Hematopoietic multipotent progenitor cell treated with erythropoietin and hydrocortisone succinate and interleukin-3 and kit ligand, for 4 days (in vitro differentiated cells): ENCODE results near the gene TNRC6B.
A peak's percentile ranks its signal among the peaks of the same experiment; 100 is the strongest.
"Not testable (repeated sequence)": the region's sequence is repeated elsewhere in the genome, so short reads cannot be mapped to it uniquely, and the experiment has no call there.

ENCODE experiments used
- DNase-seq: peaks from one replicate; pipeline ENCODE4 v3.0.0-alpha.2; 2015

TNRC6B gene

DNA sequence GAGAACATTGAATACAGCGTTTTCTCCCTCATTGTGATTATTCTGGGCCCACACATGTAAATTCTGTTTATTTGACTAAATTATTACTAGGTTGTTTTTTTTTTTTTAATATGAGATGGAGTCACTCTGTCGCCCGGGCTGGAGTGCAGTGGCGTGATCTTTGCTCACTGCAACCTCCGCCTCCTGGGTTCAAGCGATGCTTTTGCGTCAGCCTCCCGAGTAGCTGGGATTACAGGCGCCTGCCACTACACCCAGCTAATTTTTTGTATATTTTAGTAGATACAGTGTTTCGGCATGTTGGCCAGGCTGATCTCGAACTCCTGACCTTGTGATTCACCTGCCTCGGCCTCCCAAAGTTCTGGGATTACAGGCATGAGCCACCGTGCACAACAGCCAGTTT, 5.9 kb downstream of the TNRC6B start:
- DNase-seq = not testable (repeated sequence)

DNA sequence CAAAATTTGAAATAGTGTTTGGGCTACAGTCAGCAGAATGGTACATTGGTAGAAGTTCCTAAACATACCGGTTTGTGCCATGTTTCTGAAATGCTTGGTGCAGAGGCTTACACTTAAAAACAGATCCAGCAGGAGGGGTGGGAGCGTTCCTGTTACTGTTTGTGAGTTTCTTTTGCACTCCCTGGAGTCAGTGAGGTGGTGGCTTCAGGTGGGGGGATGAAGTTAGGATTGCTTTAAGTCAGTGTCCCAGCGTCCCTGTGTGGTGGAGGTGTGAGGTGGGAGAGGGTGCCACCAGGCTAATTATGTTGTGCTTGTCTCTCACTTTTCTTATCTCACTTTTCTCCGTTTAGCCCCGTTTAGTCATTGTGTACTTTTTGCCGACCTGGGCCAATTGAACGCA, 9.7 kb downstream of the TNRC6B start:
- DNase-seq = no peak

DNA sequence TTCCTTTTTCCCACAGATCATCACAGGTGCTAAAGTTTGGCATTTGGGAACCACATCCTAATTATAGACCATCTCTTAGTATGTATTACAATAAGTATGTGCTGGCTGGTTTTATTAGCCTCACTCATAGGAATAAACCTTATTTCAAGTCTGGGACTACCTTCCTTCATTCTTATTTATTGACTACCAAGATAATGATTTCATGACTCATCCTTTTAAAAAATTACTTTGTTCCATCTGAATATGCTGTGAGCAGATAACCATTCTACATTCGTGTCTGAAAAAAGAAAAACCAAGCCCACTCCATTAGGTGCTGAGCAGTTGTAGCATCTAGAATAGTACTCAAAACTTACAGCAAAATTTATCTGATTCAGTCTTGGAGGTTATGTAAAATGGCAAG, 12.3 kb downstream of the TNRC6B start:
- DNase-seq = peak; percentile 71

DNA sequence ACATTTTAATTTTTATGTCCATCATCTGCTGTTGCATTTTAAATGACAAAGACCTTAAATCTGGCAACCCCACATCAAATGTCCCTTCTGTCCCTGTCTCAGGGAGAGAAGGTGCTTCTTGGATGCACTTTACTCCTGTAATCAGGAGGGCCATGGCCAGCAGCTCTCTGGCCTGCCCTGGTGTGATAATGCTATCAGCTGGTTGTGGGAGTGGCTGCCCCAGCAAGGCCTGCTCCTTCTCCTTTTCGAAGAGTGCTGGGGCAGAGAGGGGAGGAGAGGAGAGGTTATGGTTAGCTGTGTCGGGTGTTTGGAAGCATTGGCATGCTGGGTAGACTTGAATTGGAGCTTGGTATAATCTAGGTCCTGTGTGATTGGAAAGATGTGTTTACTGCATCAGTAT, 12.8 kb downstream of the TNRC6B start:
- peak; percentile 96 for DNase-seq

DNA sequence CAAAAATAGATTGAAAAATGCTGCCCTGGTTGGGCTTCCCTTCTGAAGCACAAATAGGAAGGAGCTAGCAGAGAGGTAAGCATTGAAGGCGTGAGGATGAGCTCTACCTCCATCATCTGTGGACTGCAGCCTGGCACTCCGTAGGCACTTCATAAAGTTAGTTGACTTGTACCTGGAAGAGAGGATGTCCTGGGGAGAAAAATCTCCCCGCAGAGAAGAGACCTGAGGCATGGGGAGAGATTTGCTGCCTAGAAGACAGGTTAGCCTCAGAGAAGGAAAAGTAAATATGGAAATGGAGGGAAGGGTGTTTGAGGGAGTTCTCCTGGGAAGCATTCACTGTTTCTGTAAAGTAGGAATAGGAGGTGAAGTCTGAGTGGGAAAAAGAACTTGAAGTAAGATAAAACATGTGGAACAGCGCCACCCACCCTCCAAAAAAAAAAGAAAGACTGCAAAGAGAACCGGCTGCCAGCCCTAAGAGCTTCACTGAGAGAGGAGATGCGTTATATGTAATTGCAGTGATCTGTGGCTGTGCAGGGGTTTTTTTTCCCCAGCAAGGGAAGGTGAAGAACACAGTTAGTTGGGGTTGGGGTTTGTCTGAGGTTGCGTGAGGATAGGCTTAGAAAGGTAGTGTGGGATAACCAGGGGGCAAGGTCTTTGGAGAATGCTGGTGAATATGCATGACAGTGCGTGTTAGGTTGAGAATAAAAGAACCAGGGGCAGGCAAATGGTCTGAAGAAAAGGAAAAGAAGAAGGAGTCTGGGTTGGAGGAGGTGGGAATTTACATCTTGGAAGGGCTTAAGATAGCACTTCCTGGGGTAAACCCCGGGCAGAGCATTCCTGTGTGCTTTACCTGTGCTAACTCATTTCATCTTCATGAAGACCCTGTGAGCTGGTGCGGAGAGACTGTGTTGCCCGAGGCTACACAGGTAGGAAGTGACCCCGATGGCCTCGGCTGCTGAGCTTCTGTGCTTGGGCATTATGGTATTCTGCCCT, 16.0 kb downstream of the TNRC6B start:
- DNase-seq = peak; percentile 53

DNA sequence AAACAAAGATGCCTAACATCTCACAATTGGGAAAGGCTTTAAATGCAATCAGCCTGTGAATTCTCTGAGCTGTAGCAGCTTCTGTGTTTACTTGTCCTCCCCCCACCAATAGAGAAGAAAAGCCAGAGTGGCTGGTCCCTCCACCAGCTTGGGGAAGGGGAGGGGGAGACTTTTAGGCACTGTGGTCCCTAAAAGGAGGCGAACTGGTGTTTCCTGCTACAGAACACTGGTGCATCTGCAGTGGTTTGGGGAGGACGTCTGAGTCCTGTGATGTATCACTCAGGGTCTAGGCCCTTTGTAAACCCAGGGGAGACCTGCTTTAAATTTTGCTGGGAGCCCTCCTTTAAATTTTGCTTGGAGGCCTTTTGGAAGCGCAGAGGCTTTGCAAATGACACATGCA, 16.9 kb downstream of the TNRC6B start:
- no peak for DNase-seq

DNA sequence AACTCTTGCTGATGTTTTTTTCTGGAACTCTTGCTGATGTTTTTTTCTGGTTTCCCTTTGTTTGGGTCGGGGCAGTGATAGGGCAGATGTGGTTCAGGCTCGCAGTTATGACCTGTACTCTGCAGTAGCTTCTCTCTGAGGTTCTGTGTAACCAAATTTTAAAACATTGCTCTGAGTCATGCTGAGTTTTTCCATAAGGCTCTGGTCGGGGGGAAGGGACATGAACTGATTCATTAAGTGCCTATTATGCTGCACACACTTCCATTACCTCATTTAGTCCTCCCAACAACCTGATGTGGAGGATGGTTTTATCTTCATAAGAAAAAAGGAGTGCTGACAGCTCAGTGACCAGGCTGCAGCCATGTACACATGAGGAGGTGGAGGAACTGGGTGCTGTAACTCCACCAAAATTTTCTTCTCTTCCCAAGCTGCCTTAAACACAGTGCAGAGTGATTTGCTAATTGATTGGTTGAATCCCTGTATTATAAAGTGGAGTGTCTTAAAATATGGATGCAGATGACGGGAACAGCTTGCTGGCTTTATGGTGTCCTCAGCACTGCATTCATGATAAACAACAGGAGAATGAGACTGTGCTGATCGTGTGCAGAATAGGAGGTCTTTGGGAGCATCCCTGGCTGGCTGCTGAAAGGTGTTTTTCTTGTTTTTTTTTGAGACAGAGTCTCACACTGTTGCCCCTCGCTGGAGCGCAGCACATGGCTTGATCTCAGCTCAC, 19.1 kb downstream of the TNRC6B start:
- DNase-seq = peak; percentile 38

DNA sequence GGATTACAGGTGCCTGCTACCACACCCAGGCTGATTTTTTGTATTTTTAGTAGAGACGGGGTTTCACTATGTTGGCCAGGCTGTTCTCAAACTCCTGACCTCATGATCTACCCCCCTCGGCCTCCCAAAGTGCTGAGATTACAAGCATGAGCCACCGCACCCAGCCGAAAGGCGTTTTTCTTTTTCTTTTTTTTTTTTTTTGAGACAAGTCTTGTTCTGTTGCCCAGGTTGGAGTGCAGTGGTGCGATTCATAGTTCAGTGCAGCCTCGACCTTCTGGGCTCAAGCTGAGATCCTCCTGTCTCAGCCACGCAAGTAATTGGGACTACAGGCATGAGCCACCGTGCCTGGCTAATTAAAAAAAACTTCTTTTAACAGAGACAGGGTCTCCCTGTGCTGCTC, 19.7 kb downstream of the TNRC6B start:
- DNase-seq = not testable (repeated sequence)

DNA sequence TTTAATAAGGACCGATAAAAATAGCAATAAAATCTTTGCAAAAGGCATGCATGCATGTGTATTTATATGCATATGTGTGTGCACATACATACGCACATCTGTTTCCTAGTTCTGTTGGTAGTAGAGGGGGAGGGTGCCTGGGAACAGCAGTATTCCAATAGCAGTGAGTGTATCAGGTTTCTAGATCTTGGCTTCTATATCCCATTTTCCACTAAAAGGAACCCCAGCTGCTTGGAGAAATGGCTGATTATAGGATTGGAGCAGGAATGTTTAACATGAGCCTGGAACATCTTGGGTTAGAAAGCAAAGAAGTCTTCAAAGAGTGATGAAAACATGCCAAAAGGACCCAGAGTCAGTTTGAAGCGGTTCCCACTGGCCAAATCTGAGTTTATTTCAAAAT, 21.0 kb downstream of the TNRC6B start:
- no peak for DNase-seq

DNA sequence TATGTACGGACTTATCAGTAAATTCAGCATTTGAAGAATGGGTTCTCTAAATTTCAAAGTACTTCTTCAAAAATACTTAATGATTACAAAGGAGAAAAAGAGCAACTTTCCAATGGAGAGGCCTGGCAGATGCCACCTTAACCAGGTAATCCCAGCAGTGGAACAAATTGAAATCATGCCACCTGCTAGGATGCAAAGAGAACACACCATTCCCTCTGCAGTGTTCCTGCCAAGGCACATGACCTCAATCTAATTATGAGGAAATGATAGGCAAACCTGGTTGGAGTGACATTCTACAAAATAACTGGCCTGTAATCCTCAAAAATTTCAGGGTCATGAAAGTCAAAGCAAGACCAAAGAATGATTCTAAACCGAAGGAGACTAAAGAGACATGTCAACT, 21.5 kb downstream of the TNRC6B start:
- no peak for DNase-seq

DNA sequence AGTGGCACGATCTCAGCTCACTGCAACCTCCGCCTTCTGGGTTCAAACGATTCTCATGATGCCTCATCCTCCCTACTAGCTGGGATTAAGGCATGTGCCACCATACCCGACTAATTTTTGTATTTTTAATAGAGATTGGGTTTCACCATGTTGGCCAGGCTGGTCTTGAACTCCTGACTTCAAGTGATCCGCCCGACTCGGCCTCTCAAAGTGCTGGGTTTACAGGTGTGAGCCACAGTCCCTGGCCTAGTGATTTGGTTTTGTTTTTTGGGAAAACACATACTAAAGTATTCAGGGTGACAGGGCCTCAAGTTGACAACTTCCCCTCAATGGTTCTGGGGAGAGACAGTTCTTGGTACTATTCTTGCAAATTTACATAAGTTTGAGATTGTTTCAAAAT, 22.1 kb downstream of the TNRC6B start:
- DNase-seq = no peak

DNA sequence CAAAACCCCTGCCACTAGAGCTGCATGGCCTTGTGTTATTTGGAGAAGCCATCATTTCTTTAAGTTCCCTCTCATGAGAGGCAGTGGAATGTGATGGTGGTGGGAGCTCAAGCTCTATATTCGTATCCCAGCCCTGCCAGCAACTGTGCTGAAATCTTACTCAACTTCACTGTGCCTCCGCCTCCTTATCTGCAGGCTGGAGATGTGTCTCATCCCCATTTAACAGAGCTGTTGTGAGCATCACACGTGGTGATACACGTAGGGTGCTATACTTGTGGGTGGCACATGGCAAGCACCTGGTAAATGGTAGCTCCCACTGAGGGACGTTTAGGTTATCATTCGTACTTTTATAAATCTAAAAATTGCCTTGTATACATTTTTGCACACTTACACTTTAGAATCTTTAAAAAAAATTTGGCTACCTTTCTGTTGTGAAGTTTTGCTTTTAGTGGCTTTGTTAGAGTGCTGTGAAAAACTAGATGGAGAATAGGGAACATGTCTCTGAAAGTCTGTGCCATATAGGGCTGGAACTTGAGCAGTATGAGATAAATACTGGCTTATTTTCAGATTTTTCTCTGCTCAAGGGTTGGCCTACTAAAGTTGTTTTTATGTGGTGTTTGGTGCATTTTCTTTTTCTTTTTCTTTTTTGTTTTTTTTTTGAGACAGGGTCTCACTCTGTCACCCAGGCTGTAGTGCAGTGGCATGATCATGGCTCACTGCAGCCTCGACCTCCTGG, 23.2 kb downstream of the TNRC6B start:
- DNase-seq = no peak

DNA sequence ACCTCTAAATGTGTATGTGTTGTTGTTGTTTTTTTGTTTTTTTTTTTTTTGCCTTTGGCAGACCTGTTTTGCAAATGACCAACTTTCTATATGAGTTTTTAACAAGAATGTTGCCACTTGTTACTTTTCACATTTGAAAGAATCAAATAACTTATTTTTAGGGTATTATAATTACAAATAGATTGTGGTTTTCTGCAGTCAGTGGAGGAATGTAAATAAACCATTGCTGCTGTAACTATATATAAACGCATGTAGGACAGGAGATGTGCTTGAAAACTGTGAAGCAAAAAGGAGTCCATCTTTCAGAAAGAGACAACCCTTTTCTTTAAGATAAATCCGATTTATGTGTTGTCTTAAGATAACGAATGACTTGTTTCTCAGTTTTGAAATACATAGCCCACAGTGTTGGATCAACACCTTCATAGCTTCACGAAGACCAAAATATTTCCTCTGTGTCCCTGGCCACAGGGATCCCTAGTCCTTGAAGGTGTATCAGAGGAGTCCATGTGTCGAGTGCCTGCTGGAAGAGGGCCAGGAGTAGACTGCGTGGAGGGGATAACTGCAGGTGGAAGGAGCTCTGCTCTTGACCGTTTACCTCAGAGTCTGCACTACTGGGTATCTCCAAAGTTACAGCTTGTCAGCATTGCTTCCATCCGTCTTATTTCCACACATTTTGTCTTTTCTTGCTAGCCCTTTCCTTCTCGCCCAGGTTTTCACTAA, 24.7 kb downstream of the TNRC6B start:
- peak; percentile 28 for DNase-seq

DNA sequence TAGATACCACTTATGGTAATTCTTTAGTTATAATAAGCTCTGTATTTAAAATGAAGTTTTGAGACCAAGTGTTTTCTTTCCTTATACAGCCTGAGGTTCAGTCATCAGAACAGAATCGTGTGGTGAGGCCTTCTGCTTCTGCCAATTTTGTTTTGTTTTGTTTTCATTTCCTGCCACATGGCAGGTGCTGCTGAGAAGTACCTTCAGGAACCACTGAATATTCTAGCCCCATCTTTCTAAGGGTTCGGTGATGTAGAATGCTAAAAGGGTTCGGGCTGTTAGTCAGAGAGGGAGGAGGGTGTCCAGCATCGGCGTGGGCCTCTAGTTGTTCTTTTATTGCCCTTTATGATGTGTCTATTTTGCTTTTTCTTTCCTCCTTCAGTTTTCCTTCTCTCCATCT, 25.8 kb downstream of the TNRC6B start:
- no peak for DNase-seq

DNA sequence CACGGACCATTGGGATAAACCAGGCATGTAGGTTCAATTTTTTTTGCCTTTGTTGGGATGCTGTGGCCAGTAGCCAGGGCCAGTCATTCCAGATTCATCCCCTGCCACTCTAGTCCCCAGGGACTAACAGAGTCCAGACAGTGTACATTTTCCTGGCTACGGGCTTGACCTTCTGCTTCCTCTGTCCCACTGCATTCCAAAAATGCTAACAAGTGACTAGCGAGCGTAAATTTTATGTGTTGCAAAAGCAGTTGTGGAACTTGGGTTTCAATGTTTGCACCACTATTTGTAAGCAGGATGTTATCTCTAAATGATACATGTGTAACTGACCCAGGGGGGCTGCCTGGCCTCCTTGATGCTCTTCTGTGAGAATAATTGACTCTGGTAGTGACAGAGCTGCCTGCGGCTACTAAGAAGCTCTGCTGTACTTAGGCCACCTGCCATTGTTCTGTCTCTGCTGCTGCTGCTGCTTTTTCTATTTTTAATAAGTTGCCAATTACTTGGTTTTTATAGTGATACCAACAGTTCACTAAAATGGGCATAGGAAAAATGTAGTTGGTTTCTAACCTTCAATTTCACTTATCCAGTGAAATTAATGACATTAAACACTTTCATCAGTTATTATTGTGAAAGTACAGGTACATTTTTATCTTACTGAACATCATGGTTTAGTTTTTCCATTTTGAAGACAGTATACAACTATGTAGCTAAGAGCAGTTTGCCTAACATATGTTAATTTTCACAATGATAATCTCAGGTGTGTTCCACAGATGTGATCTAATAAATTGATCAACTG, 26.8 kb downstream of the TNRC6B start:
- DNase-seq = no peak

DNA sequence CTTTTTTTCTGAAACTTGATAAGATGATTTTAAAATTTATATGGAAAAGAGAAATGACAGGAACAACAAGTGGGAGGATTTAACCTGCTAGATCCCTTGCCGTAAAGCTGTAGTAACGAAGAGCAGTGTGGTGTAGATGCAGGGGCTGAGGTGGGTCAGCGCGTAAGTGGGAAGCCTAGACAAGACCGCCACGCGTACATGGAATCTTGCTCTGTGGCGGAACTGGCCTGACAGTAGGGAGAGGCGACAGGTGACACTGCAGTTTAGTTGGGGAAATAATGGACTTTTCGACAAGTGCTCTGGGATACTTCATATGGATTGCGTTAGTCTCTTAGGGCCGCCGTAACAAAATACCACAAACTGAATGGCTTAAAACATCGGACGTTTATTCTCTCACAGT, 28.8 kb downstream of the TNRC6B start:
- no peak for DNase-seq

DNA sequence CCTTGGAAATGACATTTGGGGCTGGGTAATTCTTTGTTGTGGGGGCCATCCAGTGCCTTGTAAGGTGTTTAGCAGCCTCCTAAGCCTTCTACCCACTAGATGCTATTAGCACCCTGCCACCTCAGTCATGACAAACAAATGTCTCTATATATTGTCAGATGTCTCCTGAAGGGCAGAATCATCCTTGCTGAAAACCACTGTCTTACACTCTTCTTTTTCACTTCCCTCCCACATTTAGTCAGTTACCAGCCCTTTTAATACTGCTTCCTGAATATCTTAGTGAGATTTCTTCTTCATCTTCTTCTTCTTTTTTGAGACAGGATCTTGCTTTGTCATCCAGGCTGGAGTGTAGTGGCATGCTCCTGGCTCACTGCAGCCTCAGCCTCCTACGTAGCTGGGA, 33.1 kb downstream of the TNRC6B start:
- DNase-seq = peak; percentile 38

DNA sequence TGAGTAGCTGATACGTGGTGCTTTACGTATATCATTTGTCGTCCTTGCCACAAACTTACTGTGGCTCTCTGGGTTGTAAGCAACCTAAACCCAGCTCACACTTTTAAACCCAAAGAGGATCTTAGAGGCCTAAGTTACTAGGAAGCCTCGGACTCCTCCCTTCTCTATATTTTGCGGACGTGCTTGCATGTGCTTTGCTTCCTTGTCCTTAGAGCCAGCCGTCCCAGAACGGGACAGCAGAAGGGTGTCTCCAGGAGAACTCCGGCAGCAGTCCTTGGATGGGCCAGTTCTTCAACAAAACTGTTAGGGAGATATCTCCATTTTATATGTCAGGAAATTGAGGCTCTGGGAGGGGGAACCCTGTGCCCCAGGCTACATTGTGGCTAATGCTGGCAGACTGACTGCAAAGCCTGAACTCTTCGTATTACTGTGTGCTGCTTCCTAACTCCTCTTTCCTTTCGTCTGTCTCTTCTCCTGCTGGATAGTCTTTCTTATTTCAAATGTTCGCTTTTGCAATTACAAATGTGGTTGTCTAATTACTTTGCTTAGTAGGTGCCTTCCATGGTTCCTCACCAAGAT, 33.8 kb downstream of the TNRC6B start:
- no peak for DNase-seq

DNA sequence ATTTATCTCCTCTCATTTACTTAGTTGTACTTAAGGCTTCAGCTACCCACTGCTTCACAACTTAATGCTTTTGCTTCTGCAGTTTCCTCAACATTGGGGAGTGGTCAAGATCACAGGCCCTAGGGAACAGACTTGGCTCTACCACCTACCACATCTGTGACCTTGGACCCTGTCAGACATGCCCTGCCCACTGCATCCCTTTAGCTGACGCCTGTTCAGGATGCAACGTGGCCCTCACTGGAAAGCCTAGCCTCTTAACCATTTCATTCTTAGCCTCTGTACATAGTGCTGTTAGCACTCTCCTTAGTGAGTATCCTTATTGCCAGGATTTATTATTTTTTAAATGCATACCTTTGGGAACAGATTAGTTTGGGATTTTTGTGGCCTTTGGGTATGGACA, 34.4 kb downstream of the TNRC6B start:
- no peak for DNase-seq

DNA sequence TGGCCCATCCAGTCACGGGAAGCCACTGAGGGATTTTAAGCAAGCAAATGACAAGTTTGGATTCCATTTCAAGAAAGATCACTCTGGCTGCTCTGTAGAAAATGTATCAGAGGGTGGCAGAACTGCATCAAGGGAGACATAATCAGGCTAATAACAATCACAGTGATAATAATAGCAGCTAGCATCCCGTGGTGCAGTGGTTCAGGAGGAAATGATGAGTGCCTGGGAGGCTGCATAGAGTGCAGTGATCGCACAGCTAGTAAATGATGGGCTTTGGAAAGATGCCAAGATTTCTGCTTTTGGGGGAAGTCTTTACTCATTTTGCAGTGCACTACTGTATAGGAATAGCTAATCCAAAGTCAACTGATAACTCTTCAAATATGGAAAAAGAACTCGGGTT, 35.8 kb downstream of the TNRC6B start:
- peak; percentile 44 for DNase-seq

DNA sequence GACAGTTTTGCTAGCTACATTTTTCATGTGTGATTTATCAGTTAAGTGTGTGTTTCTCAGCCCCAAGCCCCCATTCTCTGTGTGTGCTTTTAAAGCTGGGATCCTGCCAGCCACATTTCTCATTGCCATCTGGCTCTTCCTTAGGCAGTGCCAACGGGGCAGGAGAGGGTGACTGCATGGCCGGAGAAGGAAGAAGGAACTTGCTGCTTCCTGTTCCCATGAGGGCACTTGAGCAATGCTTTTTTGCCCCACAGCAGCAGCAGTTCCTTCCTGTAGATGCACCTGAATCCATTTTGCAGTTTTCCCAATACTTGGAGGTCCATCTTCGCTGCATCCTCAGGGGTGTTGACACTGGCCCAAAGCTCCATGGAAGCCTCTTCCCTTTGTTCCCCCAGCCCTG, 37.5 kb downstream of the TNRC6B start:
- peak; percentile 61 for DNase-seq
